HG03432 (cell line): ENCODE data around the gene SLC4A5.

Experiments used
- ATAC-seq: cut with Tn5 transposase; IDR thresholded peaks from one replicate; pipeline ENCODE4 v1.9.1; 2021; ENCODE audit warnings: mild to moderate bottlenecking, moderate library complexity; ENCODE audit not compliant: unreplicated experiment

Gene SLC4A5, protein sequence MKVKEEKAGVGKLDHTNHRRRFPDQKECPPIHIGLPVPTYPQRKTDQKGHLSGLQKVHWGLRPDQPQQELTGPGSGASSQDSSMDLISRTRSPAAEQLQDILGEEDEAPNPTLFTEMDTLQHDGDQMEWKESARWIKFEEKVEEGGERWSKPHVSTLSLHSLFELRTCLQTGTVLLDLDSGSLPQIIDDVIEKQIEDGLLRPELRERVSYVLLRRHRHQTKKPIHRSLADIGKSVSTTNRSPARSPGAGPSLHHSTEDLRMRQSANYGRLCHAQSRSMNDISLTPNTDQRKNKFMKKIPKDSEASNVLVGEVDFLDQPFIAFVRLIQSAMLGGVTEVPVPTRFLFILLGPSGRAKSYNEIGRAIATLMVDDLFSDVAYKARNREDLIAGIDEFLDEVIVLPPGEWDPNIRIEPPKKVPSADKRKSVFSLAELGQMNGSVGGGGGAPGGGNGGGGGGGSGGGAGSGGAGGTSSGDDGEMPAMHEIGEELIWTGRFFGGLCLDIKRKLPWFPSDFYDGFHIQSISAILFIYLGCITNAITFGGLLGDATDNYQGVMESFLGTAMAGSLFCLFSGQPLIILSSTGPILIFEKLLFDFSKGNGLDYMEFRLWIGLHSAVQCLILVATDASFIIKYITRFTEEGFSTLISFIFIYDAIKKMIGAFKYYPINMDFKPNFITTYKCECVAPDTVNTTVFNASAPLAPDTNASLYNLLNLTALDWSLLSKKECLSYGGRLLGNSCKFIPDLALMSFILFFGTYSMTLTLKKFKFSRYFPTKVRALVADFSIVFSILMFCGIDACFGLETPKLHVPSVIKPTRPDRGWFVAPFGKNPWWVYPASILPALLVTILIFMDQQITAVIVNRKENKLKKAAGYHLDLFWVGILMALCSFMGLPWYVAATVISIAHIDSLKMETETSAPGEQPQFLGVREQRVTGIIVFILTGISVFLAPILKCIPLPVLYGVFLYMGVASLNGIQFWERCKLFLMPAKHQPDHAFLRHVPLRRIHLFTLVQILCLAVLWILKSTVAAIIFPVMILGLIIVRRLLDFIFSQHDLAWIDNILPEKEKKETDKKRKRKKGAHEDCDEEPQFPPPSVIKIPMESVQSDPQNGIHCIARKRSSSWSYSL

DNA sequence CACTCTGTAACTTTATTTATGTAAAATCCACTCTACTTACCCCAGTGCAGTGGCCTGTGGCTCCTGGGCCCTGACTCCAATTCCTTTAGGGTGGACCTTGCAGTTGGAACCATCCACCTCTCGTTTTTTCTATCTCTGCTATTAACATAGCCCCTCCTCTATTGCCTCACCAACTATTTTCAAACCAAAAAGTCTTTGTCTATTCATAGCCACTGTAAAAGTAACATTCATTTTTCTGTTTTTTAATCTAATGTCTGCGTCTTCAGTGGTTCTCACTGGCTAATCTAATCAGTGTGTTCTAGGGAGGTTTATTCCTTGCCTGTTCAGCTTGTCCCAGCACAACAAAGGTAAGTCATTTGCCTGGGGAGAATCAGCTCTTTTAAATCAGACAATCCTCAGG lies at the start of gene SLC4A5:
SLC4A5 (minus strand) TSS at position 101 of the 400 bp plus-strand sequence. CDS start 28,393 bp downstream, outside the sequence.
- ATAC-seq = no peak

DNA sequence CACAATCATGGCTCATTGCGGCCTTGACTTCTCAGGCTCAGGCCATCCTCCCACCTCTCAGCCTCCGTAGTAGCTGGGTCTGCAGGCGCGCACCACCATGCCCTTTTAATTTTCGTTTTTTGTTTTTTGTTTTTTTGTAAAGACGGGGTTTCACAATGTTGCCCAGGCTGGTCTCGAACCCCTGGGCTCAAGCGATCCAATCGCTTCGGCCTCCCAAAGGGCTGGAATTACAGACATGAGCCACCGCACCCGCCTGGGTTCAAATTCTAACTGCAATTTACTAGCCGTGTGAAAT lies 49.2 kb upstream of the SLC4A5 start:
- no peak for ATAC-seq

- peak; percentile 80 for ATAC-seq
These were observed 48.6 kb upstream of the SLC4A5 start for GRCh38 chr2:74391580-74392448.

DNA sequence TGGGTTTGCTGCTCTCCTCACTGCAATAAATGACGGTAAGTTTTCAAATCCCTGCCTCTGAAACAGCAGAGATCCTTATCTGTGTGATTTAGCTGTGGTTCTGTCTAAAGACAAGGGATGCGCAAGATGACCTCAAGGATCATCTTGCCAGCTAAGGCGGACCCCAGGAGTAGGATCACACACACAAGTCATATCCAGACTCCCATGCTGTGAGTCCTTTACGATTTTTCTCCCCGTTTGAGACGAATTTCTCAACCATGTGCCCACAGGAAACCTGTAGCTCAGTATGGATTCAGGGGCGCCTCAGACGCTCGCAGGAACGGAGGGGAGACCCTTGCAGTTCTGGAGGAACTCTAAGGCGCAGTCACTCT lies 48.0 kb upstream of the SLC4A5 start:
- no peak for ATAC-seq

DNA sequence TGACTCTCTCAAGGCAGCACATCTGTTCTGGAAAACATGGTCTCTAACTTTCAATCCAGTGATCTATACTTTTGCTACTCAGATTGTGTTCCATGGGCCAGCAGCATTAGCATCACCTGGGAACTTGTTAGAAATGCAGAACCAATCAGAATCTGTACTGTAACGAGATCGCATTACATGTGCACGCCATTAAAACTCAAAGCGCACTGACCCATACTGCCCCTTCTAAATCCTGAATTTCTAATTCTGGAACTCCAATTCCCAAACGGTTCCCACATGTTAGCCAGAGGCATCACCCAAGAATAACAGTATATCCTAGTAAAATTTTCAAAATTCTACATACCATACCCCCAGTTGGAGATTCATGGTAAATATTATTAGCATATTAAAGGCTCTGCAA lies 47.4 kb upstream of the SLC4A5 start:
- ATAC-seq = no peak

DNA sequence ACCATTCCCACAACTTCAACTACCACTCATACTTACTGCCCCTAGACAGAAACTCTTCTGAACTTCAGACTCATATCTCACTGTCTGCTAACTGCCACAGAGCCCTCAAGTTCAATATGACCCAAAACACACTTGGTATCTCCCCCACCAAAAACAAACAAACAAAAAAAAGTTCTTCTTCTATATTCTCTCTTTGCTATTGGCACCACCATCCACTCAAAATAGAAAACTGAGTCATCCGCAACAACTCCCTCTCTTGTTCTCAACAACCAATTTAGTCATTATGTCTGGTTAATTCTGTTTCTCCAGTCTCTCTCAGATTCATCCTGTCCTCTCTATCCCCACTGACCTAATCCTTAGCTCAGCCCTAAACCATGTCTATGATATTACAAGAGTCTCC lies 44.1 kb upstream of the SLC4A5 start:
- ATAC-seq = no peak

GRCh38 chr2:74385396-74385795 lies 42.2 kb upstream of the SLC4A5 start:
- no peak for ATAC-seq

GRCh38 chr2:74384051-74384450 lies 40.8 kb upstream of the SLC4A5 start:
- ATAC-seq = no peak

DNA sequence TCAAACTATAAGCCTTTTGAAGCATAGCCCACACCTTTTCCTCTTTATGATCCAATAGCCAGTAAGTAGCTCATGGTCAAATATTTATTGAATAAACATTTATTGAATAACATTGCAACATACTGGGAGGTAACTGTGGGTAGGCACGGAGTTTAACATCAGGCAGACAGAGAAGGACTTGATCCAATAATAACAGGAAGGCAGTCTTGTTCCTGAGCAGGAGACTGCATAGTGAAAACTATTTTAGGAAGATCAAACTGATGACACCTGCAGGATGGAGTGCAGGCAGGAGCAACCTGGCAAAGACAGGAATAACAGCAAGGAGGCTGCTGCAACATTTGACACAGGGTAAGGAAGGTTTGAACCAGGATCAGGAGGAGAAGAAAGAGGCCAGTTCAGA lies 40.0 kb upstream of the SLC4A5 start:
- no peak for ATAC-seq

GRCh38 chr2:74381751-74382150 lies 38.5 kb upstream of the SLC4A5 start:
- ATAC-seq = no peak

DNA sequence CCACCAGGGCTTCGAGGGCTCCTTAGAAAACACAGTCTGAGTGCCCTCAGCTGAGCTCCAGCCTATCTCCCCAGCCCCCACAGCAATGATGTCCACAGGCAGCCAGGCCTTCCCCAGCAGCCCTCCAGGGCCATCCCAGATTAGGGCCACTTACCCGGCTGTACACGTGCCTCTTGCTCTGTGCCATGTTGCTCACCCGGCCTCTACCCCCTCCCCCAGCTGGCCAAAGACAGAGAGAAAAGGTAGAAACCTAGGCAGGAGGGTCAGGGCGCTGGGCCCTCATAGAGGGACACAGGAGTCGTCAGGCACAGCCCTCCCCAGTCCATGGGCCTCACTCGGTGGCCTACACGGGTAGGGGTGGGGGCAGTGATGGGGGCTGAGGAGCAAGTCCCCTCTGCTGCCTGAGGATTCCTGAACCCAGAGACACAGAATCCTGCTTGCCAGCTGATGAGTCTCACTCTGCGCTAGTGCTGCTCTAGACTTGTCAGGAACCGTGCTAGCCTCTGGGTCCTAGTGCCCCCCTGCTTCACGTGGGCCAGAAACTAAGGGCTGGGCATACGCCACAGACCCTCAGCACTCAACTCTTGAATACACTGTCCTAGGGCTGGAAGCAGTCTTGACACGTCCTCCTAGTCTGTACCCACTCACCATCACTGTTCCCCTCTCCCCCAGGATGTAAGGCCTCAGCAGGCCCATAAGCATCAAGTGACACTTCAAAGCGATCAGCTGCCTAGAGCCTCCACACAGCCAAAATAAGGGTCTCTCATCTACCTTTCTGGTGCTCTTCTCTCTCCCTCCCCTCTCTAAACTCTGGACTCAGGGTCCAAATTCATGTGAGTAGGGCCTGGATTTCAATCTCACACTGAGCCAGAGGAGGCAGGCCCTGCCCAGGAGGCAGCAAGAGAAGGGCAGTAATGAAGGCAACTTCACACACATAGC lies 36.9 kb upstream of the SLC4A5 start, which contains the start of gene DCTN1:
DCTN1 (minus strand) TSS at position 461 of the 939 bp plus-strand sequence; CDS start at position 187, 274 bp downstream.
- ATAC-seq = no peak

DNA sequence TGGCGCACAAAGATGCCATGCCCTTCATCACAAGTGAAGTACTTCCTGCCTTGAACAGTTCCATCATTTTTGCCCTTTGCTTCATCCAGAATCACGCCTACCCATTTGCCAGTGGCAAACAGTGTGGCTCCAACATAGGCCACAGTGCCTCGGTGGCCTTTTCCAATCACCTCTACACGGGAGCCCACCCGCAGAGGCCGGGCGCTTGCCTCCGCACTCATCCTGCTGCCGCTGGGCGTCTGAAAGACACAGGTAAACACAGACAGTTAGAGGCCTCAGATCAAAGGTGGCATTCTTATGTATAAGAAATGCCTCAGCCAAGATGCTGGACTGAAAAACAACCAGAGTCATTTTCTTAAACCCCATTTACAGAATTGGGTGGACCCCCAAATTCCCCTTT lies 34.8 kb upstream of the SLC4A5 start:
- ATAC-seq = no peak

GRCh38 chr2:74375838-74376237 lies 32.6 kb upstream of the SLC4A5 start:
- no peak for ATAC-seq

DNA sequence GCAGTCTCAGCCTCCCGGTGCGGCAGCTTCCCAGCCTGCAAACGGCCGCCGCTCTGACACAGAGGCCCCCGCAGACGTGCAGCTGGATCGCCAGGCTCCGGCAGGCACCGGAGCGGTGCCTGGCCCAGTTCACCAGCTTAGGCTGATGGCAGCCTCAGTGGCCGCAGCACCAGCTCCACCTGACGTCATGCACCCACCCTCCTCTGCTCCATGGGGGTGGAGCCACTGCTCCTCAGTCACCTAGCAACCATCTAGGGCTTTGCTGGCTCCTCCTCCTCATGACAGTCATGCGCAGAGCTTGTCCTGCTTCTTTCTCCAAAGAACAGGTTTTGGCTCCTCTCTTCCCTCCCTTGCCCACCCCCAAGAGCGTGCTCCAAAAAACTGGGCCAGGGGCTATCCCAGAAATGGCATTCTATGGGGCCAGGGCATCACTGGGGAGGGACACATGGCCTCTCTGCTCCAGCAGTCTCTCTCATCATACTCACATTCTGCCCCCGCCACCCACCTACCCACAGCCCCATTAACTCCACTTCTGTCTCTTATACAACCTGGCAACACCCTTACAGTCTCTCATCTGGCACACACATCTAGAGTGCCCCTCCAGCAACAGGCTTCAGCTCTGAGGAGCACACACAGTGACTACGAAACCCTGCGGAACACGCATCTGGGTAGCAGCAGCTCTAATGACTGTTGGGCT lies 31.4 kb upstream of the SLC4A5 start:
- ATAC-seq = no peak

DNA sequence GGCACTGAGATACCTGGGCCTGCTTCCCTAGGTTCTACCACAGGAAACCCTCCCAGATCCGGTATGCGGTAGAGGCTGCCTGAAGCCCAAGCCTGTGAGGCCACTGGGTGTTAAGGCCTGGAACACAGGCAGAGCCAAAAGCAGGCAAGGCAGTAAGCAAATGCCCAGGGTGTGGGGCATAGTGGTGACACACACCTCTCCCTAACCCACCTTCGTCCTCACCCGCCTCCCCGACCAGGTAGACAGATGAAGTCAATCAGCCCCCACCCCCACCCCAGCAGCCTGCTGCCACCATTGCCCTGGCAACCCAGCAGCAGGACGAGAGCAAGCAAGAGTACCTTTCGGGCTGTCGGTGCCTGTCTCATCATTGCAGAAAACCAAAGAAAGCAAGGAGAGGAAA lies 30.8 kb upstream of the SLC4A5 start:
- ATAC-seq = no peak

GRCh38 chr2:74373221-74373676 lies 30.0 kb upstream of the SLC4A5 start:
- no peak for ATAC-seq

- no peak for ATAC-seq
These were observed 29.5 kb upstream of the SLC4A5 start for GRCh38 chr2:74372674-74373073.

DNA sequence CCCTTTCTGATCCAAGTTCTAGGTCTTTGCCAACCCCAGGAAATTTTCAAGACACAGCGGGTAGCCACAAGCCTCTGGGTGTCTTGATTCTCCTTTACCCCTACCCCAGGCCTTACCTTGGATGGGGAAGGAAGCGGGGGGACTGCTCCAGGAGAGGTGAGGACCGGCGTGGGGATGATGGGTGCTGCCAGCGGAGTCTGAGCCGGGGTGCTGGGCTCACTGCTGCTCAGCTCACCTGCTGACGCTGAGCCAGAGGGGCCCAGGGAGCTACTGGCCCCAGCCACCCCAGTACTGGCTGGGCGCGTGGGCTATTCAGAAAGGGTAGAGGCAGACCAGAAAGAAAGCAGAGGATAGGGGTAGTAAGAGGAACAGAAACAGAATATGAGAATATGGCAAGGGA lies 28.2 kb upstream of the SLC4A5 start:
- ATAC-seq = no peak

- ATAC-seq = no peak
These were observed 26.8 kb upstream of the SLC4A5 start for GRCh38 chr2:74369976-74370375.
